ENCODE results near the gene FOXD3. TPM values are rescaled to one million over a fixed set of nuclear protein-coding genes. Genes with fewer than 3 reads are reported as not detected.
A peak's percentile ranks its signal among the peaks of the same experiment; 100 is the strongest.

Gene FOXD3
- total and polyA plus RNA-seq, 5 donors, result 0.38 to 1.6 (median 0.80) TPM

- Histone ChIP-seq H3K27ac (ENCODE audit: low read length) (no peak overlapping the region), H3K4me1 (ENCODE audit: control insufficient read depth, insufficient read depth, low read length) (no peaks in the 10 kb centered on the region), H3K4me3 (ENCODE audit: low read length) (peak overlapping the region; percentile 59), H3K9me3 (ENCODE audit: control insufficient read depth, low read length) (no peaks in the 10 kb centered on the region), H3K27me3 (ENCODE audit: control insufficient read depth, insufficient read depth) (no peaks in the 10 kb centered on the region)
- ATAC-seq (no peak), DNase-seq (peak in 1 of 3 donors; percentile 52)
- 3% methylated on average over 104 of the region's 104 CpGs for WGBS
- intact Hi-C loops (cut with DNase I), result no loop called here
These were observed 837 bp downstream of the FOXD3 start for GRCh38 chr1:63322944-63323864.

DNA sequence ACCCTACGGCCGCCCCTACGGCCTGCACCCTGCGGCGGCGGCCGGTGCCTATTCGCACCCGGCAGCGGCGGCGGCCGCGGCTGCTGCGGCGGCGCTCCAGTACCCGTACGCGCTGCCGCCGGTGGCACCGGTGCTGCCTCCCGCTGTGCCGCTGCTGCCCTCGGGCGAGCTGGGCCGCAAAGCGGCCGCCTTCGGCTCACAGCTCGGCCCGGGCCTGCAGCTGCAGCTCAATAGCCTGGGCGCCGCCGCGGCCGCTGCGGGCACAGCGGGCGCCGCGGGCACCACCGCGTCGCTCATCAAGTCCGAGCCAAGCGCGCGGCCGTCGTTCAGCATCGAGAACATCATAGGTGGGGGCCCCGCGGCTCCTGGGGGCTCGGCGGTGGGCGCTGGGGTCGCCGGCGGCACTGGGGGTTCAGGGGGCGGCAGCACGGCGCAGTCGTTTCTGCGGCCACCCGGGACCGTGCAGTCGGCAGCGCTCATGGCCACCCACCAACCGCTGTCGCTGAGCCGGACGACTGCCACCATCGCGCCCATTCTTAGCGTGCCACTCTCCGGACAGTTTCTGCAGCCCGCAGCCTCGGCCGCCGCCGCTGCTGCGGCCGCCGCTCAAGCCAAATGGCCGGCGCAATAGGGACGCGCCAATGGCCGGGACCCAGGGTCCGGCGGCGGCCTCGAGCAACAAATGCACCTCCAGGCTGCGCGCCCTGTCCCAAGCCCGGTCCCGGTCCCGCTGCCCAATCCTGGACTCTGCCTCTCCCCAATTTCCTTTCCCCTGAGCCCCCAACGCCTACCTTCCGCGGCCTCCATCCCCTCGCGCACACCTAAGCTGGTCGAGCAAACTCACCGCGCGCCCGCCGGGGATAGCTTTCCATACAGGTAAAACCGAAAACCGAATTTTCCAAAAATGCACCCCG, 1.8 kb downstream of the FOXD3 start:
- H3K4me1 ChIP-seq (ENCODE audit: control insufficient read depth, insufficient read depth, low read length), result no peaks in the 10 kb centered on the region
- intact Hi-C loops (cut with DNase I), result no loop called here
- no peaks in the 10 kb centered on the region for H3K27me3 ChIP-seq (ENCODE audit: control insufficient read depth, insufficient read depth)
- H3K9me3 ChIP-seq (ENCODE audit: control insufficient read depth, low read length), result no peaks in the 10 kb centered on the region
- no peak for ATAC-seq
- WGBS, result 4% methylated on average over 114 of the region's 114 CpGs
- H3K27ac ChIP-seq (ENCODE audit: low read length), result no peak overlapping the region
- peak in 1 of 3 donors; percentile 39 for DNase-seq
- peak overlapping the region; percentile 59 for H3K4me3 ChIP-seq (ENCODE audit: low read length)

DNA sequence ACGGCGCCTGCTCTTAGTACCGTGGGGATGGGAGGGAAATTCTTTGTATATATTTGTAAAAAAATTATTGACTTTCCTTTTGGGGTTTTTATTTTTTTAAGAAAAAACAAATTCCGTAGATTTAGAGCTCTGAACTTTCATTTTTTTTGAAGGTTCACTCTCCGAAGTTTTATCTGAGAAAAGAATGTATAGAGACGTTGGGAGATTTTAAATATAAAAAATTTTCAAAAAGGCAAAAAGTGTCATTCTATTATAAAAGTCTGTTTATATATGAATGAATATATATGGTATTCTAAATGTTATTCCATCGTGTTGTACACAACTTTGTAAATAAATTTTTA, 2.4 kb downstream of the FOXD3 start:
- Histone ChIP-seq H3K27ac (ENCODE audit: low read length) (no peak overlapping the region), H3K4me3 (ENCODE audit: low read length) (peak overlapping the region; percentile 59), H3K9me3 (ENCODE audit: control insufficient read depth, low read length) (no peaks in the 10 kb centered on the region), H3K4me1 (ENCODE audit: control insufficient read depth, insufficient read depth, low read length) (no peaks in the 10 kb centered on the region), H3K27me3 (ENCODE audit: control insufficient read depth, insufficient read depth) (no peaks in the 10 kb centered on the region)
- DNase-seq, result no peak
- intact Hi-C loops (cut with DNase I), result no loop called here
- 12% methylated on average over 7 of the region's 7 CpGs for WGBS
- ATAC-seq, result no peak

- no peak for ATAC-seq
- H3K4me3 ChIP-seq (ENCODE audit: low read length), result peak overlapping the region; percentile 5
- intact Hi-C loops (cut with DNase I), result no loop called here
These were observed 3.1 kb downstream of the FOXD3 start for GRCh38 chr1:63325279-63325985.

GRCh38 chr1:63326106-63326472, 3.7 kb downstream of the FOXD3 start:
- no peak for DNase-seq
- intact Hi-C loops (cut with DNase I), result no loop called here
- ATAC-seq, result no peak
- Histone ChIP-seq H3K4me3 (ENCODE audit: low read length) (peak overlapping the region; percentile 5), H3K4me1 (ENCODE audit: control insufficient read depth, insufficient read depth, low read length) (no peaks in the 10 kb centered on the region), H3K27me3 (ENCODE audit: control insufficient read depth, insufficient read depth) (no peaks in the 10 kb centered on the region), H3K27ac (ENCODE audit: low read length) (no peak overlapping the region), H3K9me3 (ENCODE audit: control insufficient read depth, low read length) (no peaks in the 10 kb centered on the region)
- WGBS, result 8% methylated on average over 20 of the region's 20 CpGs

More at GRCh38 chr1:63325279-63325985, 3.1 kb downstream of the FOXD3 start:
- H3K4me1 ChIP-seq (ENCODE audit: control insufficient read depth, insufficient read depth, low read length), result no peaks in the 10 kb centered on the region
- no peaks in the 10 kb centered on the region for H3K9me3 ChIP-seq (ENCODE audit: control insufficient read depth, low read length)
- no peaks in the 10 kb centered on the region for H3K27me3 ChIP-seq (ENCODE audit: control insufficient read depth, insufficient read depth)
- no peak for DNase-seq
- WGBS, result 20% methylated on average over 2 of the region's 2 CpGs
- no peak overlapping the region for H3K27ac ChIP-seq (ENCODE audit: low read length)

DNA sequence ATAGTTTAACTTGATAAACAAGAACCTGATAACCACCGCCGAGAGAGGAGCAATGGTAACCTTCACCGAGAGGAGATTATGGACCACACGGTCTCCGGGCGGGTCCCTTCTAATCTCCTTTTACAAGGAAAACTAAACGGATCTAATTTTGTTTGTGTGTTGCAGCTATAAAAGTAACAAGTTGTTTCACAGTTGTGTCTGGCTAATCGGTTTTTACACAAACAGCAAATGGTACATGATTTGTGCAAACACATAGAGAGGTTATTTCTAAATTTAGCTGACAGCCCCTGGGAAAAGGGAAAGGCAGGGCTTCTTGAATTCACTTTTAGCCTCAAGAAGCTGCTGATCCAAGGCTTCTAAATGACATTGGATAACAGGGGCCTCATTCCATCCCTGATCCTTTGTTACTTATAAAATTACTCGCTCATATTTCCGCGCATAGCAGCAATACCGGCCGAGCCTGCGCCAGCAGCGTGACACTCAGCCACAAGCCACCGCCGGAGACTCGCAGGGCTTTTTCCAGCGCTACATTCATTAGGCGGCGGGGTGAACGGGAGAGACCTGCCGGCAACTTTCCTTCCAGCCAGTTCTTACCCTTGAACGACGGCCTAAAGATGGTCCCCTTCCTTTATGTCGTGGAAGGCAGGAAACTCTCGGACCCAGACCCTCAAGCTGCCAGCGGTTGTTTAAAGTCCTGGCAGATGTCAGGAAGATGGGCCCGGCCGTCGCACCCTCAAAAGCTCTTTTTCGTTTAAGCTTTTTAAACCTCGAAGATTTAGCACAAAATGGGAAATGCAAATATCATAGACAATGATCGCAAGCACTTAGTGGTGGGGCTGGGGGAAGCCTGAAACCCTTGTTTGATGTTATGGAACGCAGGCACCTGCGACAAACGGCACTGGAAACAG, 4.4 kb downstream of the FOXD3 start:
- intact Hi-C loops (cut with DNase I), result no loop called here

DNA sequence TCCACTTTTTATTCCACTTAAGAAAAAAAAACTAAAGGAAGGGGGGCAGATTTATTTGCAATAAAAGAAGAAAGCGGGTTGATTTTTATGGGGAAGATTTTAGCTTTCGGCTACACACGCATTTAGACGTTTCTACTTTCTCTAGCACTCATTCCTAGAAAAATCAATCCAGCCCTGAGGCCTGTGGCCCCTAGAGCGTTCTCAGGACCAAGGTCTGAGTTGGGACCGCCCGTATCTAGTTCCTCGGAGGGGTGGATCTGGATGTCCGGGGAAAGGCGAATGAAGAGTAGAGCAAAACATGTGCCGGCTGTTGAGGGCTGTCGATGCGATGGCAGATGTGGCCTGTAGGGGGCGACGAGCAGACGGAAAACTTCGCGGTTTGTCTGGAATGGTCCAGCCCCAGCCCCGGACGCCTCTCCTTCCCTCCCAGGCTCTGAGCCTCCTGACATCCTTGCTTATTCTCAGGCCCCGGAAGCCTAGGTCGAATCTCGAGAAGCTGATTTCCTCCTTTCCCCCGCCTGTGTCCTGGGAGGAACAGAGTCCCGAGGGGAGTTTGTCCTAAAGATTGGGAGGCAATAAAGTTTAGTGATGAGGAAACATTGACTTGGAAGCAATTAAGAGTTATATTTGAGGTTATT, 5.2 kb downstream of the FOXD3 start:
- H3K27ac ChIP-seq (ENCODE audit: low read length), result no peak overlapping the region
- DNase-seq, result peak; percentile 49 to 71 (median 70)

More for the DNA sequence above, 4.4 kb downstream of the FOXD3 start:
- Histone ChIP-seq H3K9me3 (ENCODE audit: control insufficient read depth, low read length) (no peaks in the 10 kb centered on the region), H3K4me1 (ENCODE audit: control insufficient read depth, insufficient read depth, low read length) (no peaks in the 10 kb centered on the region), H3K4me3 (ENCODE audit: low read length) (no peak overlapping the region), H3K27me3 (ENCODE audit: control insufficient read depth, insufficient read depth) (no peaks in the 10 kb centered on the region), H3K27ac (ENCODE audit: low read length) (no peak overlapping the region)
- ATAC-seq (no peak), DNase-seq (no peak)
- WGBS, result 8% methylated on average over 37 of the region's 37 CpGs

GRCh38 chr1:63328122-63328521, 5.8 kb downstream of the FOXD3 start:
- intact Hi-C loops (cut with DNase I), result no loop called here
- DNase-seq (no peak), ATAC-seq (no peak)
- no peak overlapping the region for H3K4me3 ChIP-seq (ENCODE audit: low read length)
- 50% methylated on average over 8 of the region's 8 CpGs for WGBS
- H3K27ac ChIP-seq (ENCODE audit: low read length), result no peak overlapping the region
- H3K9me3 ChIP-seq (ENCODE audit: control insufficient read depth, low read length), result no peaks in the 10 kb centered on the region
- peaks cover 2% of the 10 kb centered on the region for H3K27me3 ChIP-seq (ENCODE audit: control insufficient read depth, insufficient read depth)
- no peaks in the 10 kb centered on the region for H3K4me1 ChIP-seq (ENCODE audit: control insufficient read depth, insufficient read depth, low read length)

More for the DNA sequence above, 5.2 kb downstream of the FOXD3 start:
- intact Hi-C loops (cut with DNase I), result no loop called here
- no peaks in the 10 kb centered on the region for H3K27me3 ChIP-seq (ENCODE audit: control insufficient read depth, insufficient read depth)
- no peaks in the 10 kb centered on the region for H3K9me3 ChIP-seq (ENCODE audit: control insufficient read depth, low read length)
- ATAC-seq, result peak; percentile 47 to 78
- WGBS, result 8% methylated on average over 25 of the region's 25 CpGs
- H3K4me1 ChIP-seq (ENCODE audit: control insufficient read depth, insufficient read depth, low read length), result no peaks in the 10 kb centered on the region
- H3K4me3 ChIP-seq (ENCODE audit: low read length), result no peak overlapping the region

DNA sequence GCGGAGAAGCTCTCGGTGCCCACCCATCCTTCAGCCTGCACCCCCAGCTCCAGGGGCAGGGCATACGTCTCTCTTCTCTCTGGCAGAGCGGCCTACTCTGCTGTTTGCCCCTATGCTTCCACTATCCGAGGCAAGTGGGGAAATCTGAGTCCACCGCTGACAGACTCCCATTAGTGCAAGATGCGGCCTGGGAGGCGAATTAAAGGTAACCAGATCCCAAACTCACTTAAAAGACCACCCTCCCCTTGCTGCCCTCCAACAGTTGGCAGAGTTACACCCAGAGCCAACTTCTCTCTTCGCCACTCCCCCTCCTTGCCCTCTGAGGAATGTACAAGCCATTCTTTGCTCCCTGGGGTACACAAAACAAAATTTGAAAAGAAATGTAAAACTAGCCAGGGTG, 6.4 kb downstream of the FOXD3 start:
- intact Hi-C loops (cut with DNase I), result no loop called here
- WGBS, result 68% methylated on average over 9 of the region's 9 CpGs
- no peak for ATAC-seq
- Histone ChIP-seq H3K4me1 (ENCODE audit: control insufficient read depth, insufficient read depth, low read length) (no peaks in the 10 kb centered on the region), H3K9me3 (ENCODE audit: control insufficient read depth, low read length) (no peaks in the 10 kb centered on the region), H3K27ac (ENCODE audit: low read length) (no peak overlapping the region), H3K4me3 (ENCODE audit: low read length) (no peak overlapping the region), H3K27me3 (ENCODE audit: control insufficient read depth, insufficient read depth) (peaks cover 6% of the 10 kb centered on the region)
- no peak for DNase-seq

Measured in right cardiac atrium (tissue), 5 donors.